SK-N-DZ (cell line): ENCODE measurements around the gene RNU7-1.

Experiments used
- DNase-seq: peaks from one replicate; pipeline ENCODE4 v3.0.0-alpha.2; 2015; ENCODE audit warnings: low spot score

The RNU7-1 gene

GRCh38 chr12:6936636-6937480 is 6.8 kb upstream of the RNU7-1 start:
- DNase-seq, result no peak

- DNase-seq, result peak; percentile 98
Measured at GRCh38 chr12:6937481-6938352, 5.9 kb upstream of the RNU7-1 start.

- DNase-seq, result no peak
Measured at GRCh38 chr12:6938353-6939190, 5.0 kb upstream of the RNU7-1 start.

GRCh38 chr12:6939191-6939540 is 4.5 kb upstream of the RNU7-1 start:
- DNase-seq, result no peak

DNA sequence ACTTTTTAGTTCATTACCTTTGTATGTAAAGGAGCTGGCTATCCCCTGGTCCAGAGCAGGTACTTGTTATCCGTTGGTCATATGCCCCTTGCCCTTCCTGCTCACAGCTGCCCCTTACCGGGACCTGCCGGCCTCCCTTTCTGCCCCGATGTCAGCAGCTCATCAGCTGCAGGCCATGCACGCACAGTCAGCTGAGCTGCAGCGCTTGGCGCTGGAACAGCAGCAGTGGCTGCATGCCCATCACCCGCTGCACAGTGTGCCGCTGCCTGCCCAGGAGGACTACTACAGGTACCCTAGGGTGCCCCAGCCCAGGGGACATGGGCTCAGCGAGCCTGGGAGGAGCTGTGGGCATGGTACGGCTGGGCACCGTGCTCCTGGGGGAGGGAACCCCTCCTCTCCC is 2.3 kb upstream of the RNU7-1 start:
- DNase-seq, result no peak

- no peak for DNase-seq
Measured at GRCh38 chr12:6941782-6942181, 1.8 kb upstream of the RNU7-1 start.

GRCh38 chr12:6942331-6942665 is 1.3 kb upstream of the RNU7-1 start:
- DNase-seq, result no peak

- peak; percentile 98 for DNase-seq
Measured at GRCh38 chr12:6943389-6943721, 261 bp upstream of the RNU7-1 start.

GRCh38 chr12:6944381-6945186 is 968 bp downstream of the RNU7-1 start:
- DNase-seq, result peak; percentile 95

GRCh38 chr12:6945613-6946012 is 2.0 kb downstream of the RNU7-1 start:
- DNase-seq, result no peak

GRCh38 chr12:6946033-6946919 is 2.7 kb downstream of the RNU7-1 start:
- no peak for DNase-seq

GRCh38 chr12:6946920-6947374 is 3.3 kb downstream of the RNU7-1 start:
- DNase-seq, result no peak

GRCh38 chr12:6947615-6948014 is 4.0 kb downstream of the RNU7-1 start:
- no peak for DNase-seq

DNA sequence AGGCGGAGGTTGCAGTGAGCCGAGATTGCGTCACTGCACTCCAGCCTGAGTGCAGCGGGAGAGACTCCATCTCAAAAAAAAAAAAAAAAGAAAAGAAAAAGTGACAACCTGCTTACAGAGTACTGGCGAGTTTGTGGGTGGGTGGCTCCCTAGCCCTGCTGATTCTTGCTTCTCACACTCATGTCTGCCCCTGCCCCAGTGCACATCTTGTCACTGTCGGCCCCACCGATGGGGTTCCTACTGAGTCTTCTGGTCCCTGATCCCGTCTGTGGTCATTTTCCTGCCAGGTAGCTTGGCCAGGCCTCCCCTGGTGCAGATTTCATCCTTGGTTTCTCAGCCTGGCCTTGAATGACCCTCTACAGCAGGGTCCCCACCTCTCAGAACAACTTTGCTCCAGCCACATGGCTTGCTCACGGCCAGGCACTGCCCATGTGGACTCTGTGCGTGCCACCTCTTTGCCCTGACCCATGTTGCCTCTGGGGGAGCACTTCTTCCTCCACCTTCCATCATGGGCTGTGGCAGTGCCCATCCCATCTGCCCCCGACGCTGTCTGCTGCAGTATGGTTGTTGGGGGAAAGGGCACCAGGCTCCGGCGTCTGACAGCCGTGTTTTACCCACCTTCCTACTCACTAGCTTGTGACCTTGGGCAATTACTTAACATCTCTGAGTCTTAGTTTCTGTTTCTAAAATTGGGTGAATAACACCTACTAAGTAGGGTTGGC is 5.4 kb downstream of the RNU7-1 start:
- no peak for DNase-seq

DNA sequence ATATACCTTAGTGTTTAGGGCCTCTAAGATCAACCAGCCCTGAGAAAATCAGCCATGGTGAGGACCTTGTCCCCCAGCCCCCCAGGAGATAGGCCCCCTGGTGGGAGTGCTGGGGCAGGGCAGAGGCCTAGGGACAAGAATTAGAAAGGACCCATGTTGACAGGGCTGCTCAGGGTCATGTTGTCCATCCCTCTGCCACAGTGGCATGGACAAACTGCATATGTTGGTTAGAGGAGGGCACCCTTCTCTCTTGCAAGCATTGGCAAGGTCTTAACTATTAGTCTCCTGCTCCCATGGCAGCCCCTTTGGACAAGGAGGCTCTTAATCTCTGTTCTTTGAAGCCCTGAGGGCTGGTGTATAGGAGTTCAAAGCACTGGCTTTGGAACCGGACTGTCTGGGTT is 6.8 kb downstream of the RNU7-1 start:
- peak; percentile 64 for DNase-seq

DNA sequence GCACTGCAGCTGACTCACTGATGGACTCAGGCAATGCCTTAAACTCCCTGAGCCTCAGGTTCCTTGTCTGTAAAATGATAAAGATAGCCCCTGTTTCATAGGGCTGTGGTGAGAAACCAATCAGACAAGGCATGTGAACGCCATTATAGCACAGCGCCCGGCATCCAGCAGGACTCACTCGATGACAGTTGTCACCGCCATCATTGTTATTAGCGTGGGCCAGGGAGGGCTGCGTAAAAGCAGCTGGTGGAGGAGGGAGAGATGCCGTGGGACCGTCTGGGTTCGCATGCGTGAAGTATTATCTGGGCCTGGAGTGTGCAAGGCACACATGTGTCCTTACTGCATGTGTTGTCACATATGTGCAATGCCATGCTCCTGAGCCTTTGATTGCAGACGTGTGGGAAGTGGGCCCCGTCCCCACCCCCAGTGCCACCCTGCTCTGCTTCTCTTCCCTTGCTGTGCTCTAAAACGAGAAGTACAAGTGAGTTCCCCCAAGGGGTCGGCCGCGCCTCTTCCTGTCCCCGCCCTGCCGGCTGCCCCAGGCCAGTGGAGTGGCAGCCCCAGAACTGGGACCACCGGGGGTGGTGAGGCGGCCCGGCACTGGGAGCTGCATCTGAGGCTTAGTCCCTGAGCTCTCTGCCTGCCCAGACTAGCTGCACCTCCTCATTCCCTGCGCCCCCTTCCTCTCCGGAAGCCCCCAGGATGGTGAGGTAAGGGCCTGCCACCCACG is 7.4 kb downstream of the RNU7-1 start, which contains the start of gene PTPN6:
PTPN6 (plus strand) TSS at position 546 of the 730 bp plus-strand sequence; CDS start at position 703, 157 bp downstream.
- no peak for DNase-seq

DNA sequence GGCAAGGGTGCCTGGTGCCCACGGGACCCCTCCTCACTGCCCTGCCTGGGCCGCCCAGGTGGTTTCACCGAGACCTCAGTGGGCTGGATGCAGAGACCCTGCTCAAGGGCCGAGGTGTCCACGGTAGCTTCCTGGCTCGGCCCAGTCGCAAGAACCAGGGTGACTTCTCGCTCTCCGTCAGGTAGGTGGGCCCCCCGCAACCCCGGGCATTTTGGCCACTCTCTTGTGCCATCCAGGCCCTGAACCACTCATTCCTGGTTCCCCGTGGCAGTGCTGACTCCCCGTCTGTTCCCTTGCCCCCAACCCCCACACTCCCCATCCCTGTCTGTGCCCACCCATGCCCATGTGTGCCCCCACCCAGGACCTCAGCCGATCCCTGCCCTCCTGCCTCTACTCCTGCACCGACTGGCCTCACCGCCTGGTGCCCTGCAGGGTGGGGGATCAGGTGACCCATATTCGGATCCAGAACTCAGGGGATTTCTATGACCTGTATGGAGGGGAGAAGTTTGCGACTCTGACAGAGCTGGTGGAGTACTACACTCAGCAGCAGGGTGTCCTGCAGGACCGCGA is 8.0 kb downstream of the RNU7-1 start:
- no peak for DNase-seq
